ENCODE data around the gene HBM. TPM values are rescaled to one million over a fixed set of nuclear protein-coding genes. Genes with fewer than 3 reads are reported as not detected.

The HBM gene
- total RNA-seq, 1 donor from 2014 or later = not detected

- TF ChIP-seq CTCF (IDR thresholded peaks at IDR 0.05) (no peak), POLR2AphosphoS5 (IDR thresholded peaks at IDR 0.05; ENCODE audit: insufficient read depth in 1 of 2, low read depth in 1 of 2) (no peak), POLR2A (IDR thresholded peaks at IDR 0.05) (no peak)
- no peaks in the 10 kb centered on the region for H3K4me1 ChIP-seq
- no peak for DNase-seq (ENCODE audit: extremely low spot score in 2 of 2)
- no peaks in the 10 kb centered on the region for H3K9me3 ChIP-seq
- intact Hi-C loops (cut with DNase I) = no loop called here
- no peaks in the 10 kb centered on the region for H3K27me3 ChIP-seq
- H3K36me3 ChIP-seq = no peaks in the 10 kb centered on the region
- no peak overlapping the region for H3K27ac ChIP-seq
- H3K4me3 ChIP-seq = no peak overlapping the region
Observed at GRCh38 chr16:125011-125410, 40.8 kb upstream of the HBM start.

GRCh38 chr16:129075-129474 lies 36.7 kb upstream of the HBM start:
- H3K4me1 ChIP-seq = no peaks in the 10 kb centered on the region
- H3K27me3 ChIP-seq = no peaks in the 10 kb centered on the region
- no peak overlapping the region for H3K4me3 ChIP-seq
- TF ChIP-seq CTCF (IDR thresholded peaks at IDR 0.05) = no peak
- no peak for TF ChIP-seq POLR2A (IDR thresholded peaks at IDR 0.05)
- TF ChIP-seq POLR2AphosphoS5 (IDR thresholded peaks at IDR 0.05; ENCODE audit: insufficient read depth in 1 of 2, low read depth in 1 of 2) = no peak
- H3K36me3 ChIP-seq = no peaks in the 10 kb centered on the region
- no peak overlapping the region for H3K27ac ChIP-seq
- no peak for DNase-seq (ENCODE audit: extremely low spot score in 2 of 2)
- H3K9me3 ChIP-seq = no peaks in the 10 kb centered on the region
- intact Hi-C loops (cut with DNase I) = no loop called here

- Histone ChIP-seq H3K4me1 (peaks cover 6% of the 10 kb centered on the region), H3K9me3 (no peaks in the 10 kb centered on the region), H3K27ac (no peak overlapping the region), H3K4me3 (no peak overlapping the region), H3K36me3 (no peaks in the 10 kb centered on the region), H3K27me3 (no peaks in the 10 kb centered on the region)
- TF ChIP-seq POLR2A (IDR thresholded peaks at IDR 0.05) (no peak), POLR2AphosphoS5 (IDR thresholded peaks at IDR 0.05; ENCODE audit: insufficient read depth in 1 of 2, low read depth in 1 of 2) (no peak), CTCF (IDR thresholded peaks at IDR 0.05) (no peak)
- no peak for DNase-seq (ENCODE audit: extremely low spot score in 2 of 2)
- intact Hi-C loops (cut with DNase I) = no loop called here
Observed at GRCh38 chr16:130533-131173, 35.1 kb upstream of the HBM start.

- no peak for DNase-seq (ENCODE audit: extremely low spot score in 2 of 2)
- H3K27ac ChIP-seq = no peak overlapping the region
- no peaks in the 10 kb centered on the region for H3K9me3 ChIP-seq
- H3K36me3 ChIP-seq = no peaks in the 10 kb centered on the region
- no peak overlapping the region for H3K4me3 ChIP-seq
- H3K4me1 ChIP-seq = peaks cover 15% of the 10 kb centered on the region
- no peak for TF ChIP-seq POLR2A (IDR thresholded peaks at IDR 0.05)
- TF ChIP-seq POLR2AphosphoS5 (IDR thresholded peaks at IDR 0.05; ENCODE audit: insufficient read depth in 1 of 2, low read depth in 1 of 2) = no peak
- no peak for TF ChIP-seq CTCF (IDR thresholded peaks at IDR 0.05)
- no peaks in the 10 kb centered on the region for H3K27me3 ChIP-seq
- intact Hi-C loops (cut with DNase I) = no loop called here
Observed at GRCh38 chr16:132120-132519, 33.7 kb upstream of the HBM start.

GRCh38 chr16:133716-134115 lies 32.1 kb upstream of the HBM start:
- intact Hi-C loops (cut with DNase I) = no loop called here
- Histone ChIP-seq H3K36me3 (no peaks in the 10 kb centered on the region), H3K27ac (no peak overlapping the region), H3K4me1 (peaks cover 24% of the 10 kb centered on the region), H3K9me3 (no peaks in the 10 kb centered on the region), H3K4me3 (no peak overlapping the region), H3K27me3 (no peaks in the 10 kb centered on the region)
- DNase-seq (ENCODE audit: extremely low spot score in 2 of 2) = no peak
- no peak for TF ChIP-seq POLR2AphosphoS5 (IDR thresholded peaks at IDR 0.05; ENCODE audit: insufficient read depth in 1 of 2, low read depth in 1 of 2)
- TF ChIP-seq POLR2A (IDR thresholded peaks at IDR 0.05) = no peak
- no peak for TF ChIP-seq CTCF (IDR thresholded peaks at IDR 0.05)

Data from vagina (tissue), 2 donors.